DMS53 treated with DMSO at 0.1 percent for 48 hours (cell line): ENCODE measurements around the gene CCL14.

Source experiments
- DNase-seq: peaks from one replicate; lab custom pipeline; 2025; ENCODE audit not compliant: unreplicated experiment; lab: John Stamatoyannopoulos, UW

The CCL14 gene

GRCh38 chr17:35991075-35991474 lies 4.5 kb upstream of the CCL14 start:
- DNase-seq: no peak

- no peak for DNase-seq
Measured at GRCh38 chr17:35988164-35988563, 1.6 kb upstream of the CCL14 start.

GRCh38 chr17:35984140-35984539 lies 2.4 kb downstream of the CCL14 start:
- DNase-seq: no peak

- DNase-seq: no peak
Measured at GRCh38 chr17:35982409-35983191, 3.9 kb downstream of the CCL14 start.

GRCh38 chr17:35981908-35982330 lies 4.6 kb downstream of the CCL14 start:
- DNase-seq: no peak

- no peak for DNase-seq
Measured at GRCh38 chr17:35981246-35981645, 5.3 kb downstream of the CCL14 start, which contains the start of gene CCL16. Gene CCL16 (minus strand): TSS chr17:35981497. CDS start chr17:35981420, 77 bp downstream.

- no peak for DNase-seq
Measured at GRCh38 chr17:35978346-35978745, 8.2 kb downstream of the CCL14 start.

GRCh38 chr17:35977509-35977908 lies 9.0 kb downstream of the CCL14 start:
- DNase-seq: no peak

GRCh38 chr17:35973333-35974260 lies 12.9 kb downstream of the CCL14 start:
- DNase-seq: no peak

GRCh38 chr17:35972945-35973332 lies 13.6 kb downstream of the CCL14 start:
- no peak for DNase-seq

- no peak for DNase-seq
Measured at GRCh38 chr17:35972535-35972934, 14.0 kb downstream of the CCL14 start.

- no peak for DNase-seq
Measured at GRCh38 chr17:35972066-35972465, 14.5 kb downstream of the CCL14 start.

GRCh38 chr17:35969558-35970380 lies 16.8 kb downstream of the CCL14 start:
- peak; percentile 71 for DNase-seq

GRCh38 chr17:35968520-35969054 lies 17.9 kb downstream of the CCL14 start:
- no peak for DNase-seq

GRCh38 chr17:35965272-35965671 lies 21.3 kb downstream of the CCL14 start:
- DNase-seq: no peak

- DNase-seq: no peak
Measured at GRCh38 chr17:35963663-35964062, 22.9 kb downstream of the CCL14 start.

- no peak for DNase-seq
Measured at GRCh38 chr17:35953720-35954119, 32.8 kb downstream of the CCL14 start.

- no peak for DNase-seq
Measured at GRCh38 chr17:35949401-35949800, 37.1 kb downstream of the CCL14 start.

GRCh38 chr17:35948092-35948491 lies 38.4 kb downstream of the CCL14 start:
- DNase-seq: no peak

- peak; percentile 33 for DNase-seq
Measured at GRCh38 chr17:35947156-35947585, 39.4 kb downstream of the CCL14 start.

- DNase-seq: no peak
Measured at GRCh38 chr17:35944151-35944550, 42.4 kb downstream of the CCL14 start.
